HEK293 (cell line): ENCODE data around the gene FGFR3.

Experiments used
- HOXD13 ChIP-seq: sonication (generic); formaldehyde crosslinking; IDR thresholded peaks from 2 replicates; pipeline ENCODE4 v1.8.0; 2022; ENCODE audit warnings: missing genetic modification reagents, borderline replicate concordance
- ZNF600 ChIP-seq: fragments of 450-650 bp; formaldehyde crosslinking; IDR thresholded peaks from 2 replicates; pipeline ENCODE4 v1.5.1; 2016; ENCODE audit warnings: missing biosample characterization, missing genetic modification characterization

DNA sequence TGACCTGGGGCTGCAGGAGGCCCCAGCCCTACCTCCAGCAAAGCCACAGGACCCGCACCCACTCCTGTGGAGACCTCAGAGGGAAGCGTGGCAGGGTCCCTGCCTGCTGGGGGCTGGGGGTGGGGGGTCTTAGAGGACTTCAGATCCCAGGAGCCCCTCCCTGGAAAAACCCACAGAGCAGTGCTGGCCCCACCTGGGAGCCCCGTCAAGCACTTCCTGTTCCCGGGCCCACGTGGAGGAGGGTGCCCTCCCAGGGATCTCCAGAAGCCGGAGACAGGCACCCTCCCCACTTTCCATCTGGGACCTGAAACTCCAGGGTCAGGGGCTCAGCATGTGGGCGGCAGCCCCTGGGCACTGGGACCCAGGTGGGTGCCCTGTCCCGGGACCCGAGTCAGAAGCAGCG lies 39.8 kb upstream of the FGFR3 start:
- TF ChIP-seq HOXD13 (CRISPR knock-in tag) (no peak), ZNF600 (tag by site-specific recombination) (no peak)
